CD4-positive, alpha-beta T cell (primary cell): ENCODE measurements around the gene AZU1. TPM values are rescaled to one million over a fixed set of nuclear protein-coding genes. Genes with fewer than 3 reads are reported as not detected.
"Not testable (repeated sequence)": the region's sequence is repeated elsewhere in the genome, so short reads cannot be mapped to it uniquely, and the experiment has no call there.

Source experiments
- ATAC-seq: fragments of 200-7000 bp; cut with Tn5 transposase; one replicate; pipeline ENCODE4 v1.10.0; 2022; ENCODE audit warnings: mild to moderate bottlenecking; ENCODE audit not compliant: poor library complexity
- CTCF ChIA-PET: fragments of 350-600 bp; sonication (Branson Sonifier 250); formaldehyde crosslinking; loops from one replicate; lab custom pipeline; 2021; ENCODE audit warnings: antibody characterized with exemption, inconsistent platforms; lab: Charles Lee
- POLR2A ChIA-PET: fragments of 350-600 bp; sonication (Branson Sonifier 250); formaldehyde crosslinking; loops from one replicate; lab custom pipeline; 2021; ENCODE audit warnings: antibody characterized with exemption, inconsistent platforms; lab: Charles Lee
- DNase-seq, 14 experiments: peaks; one replicate each; pipeline ENCODE4 v3.0.0-alpha.2; 2013 to 2020; ENCODE audit warnings: mixed read lengths in 2 of 14
- H3K27ac ChIP-seq, 2 donors: one replicate each; pipeline versions ENCODE4 v1.5.1 to v1.7.0; 2013; ENCODE audit warnings: low read length in 2 of 2, low read depth in 1 of 2, mild to moderate bottlenecking in 1 of 2
- H3K27me3 ChIP-seq, 2 experiments: 1 replicate in 1 of 2; 2 replicates in 1 of 2; pipeline versions ENCODE4 v1.6.1 to v1.7.0; 2013; ENCODE audit warnings: low read length in 2 of 2, control low read depth in 1 of 2, mild to moderate bottlenecking in 1 of 2, moderate library complexity in 1 of 2; ENCODE audit not compliant: insufficient read depth in 2 of 2, control insufficient read depth in 1 of 2
- H3K36me3 ChIP-seq: one replicate; pipeline ENCODE4 v1.6.1; 2013; ENCODE audit warnings: low read length, control low read depth; ENCODE audit not compliant: insufficient read depth
- H3K4me1 ChIP-seq: one replicate; pipeline ENCODE4 v1.6.1; 2013; ENCODE audit warnings: low read length, control low read depth; ENCODE audit not compliant: insufficient read depth
- H3K4me3 ChIP-seq: one replicate; pipeline ENCODE4 v1.5.1; 2013; ENCODE audit warnings: mild to moderate bottlenecking, low read length, moderate library complexity
- H3K9me3 ChIP-seq, 2 experiments: 1 replicate in 1 of 2; 2 replicates in 1 of 2; pipeline versions ENCODE4 v1.6.1 to v1.7.0; 2013; ENCODE audit warnings: low read length in 2 of 2, mild to moderate bottlenecking in 2 of 2, control low read depth in 1 of 2, moderate library complexity in 1 of 2; ENCODE audit not compliant: control insufficient read depth in 1 of 2, insufficient read depth in 1 of 2
- H3K27ac Mint-ChIP-seq: one replicate; pipeline ENCODE4 v1.8.0; 2020; ENCODE audit warnings: mixed read lengths
- H3K27me3 Mint-ChIP-seq: one replicate; pipeline ENCODE4 v1.8.0; 2021; ENCODE audit warnings: mixed read lengths
- H3K36me3 Mint-ChIP-seq: one replicate; pipeline ENCODE4 v1.8.0; 2021; ENCODE audit warnings: low read depth, mixed read lengths
- H3K4me1 Mint-ChIP-seq: one replicate; pipeline ENCODE4 v1.8.0; 2021; ENCODE audit warnings: low read depth, mixed read lengths
- H3K4me3 Mint-ChIP-seq: one replicate; pipeline ENCODE4 v1.8.0; 2020; ENCODE audit warnings: mild to moderate bottlenecking, mixed read lengths
- H3K9me3 Mint-ChIP-seq: one replicate; pipeline ENCODE4 v1.8.0; 2020; ENCODE audit warnings: mixed read lengths
- intact Hi-C, 2 experiments: fragments of 100-400 bp; cut with DNase I in 1 of 2; cut with micrococcal nuclease in 1 of 2; formaldehyde crosslinking; loops; one replicate each; pipeline versions ENCODE4 v1.15.1 to v1.9.0; 2023 to 2025; cut with DNase I, micrococcal nuclease
- total RNA-seq, 174 experiments: library from RNA in 2 of 174; stranded (reverse) in 2 of 174; gene quantifications; one replicate each; pipeline ENCODE4 v1.2.3 and lab custom pipeline; 2021 to 2026
- TF ChIP-seq, protein P1 (sequence below): fragments of 200-600 bp; IDR thresholded peaks from one replicate; pipeline ENCODE4 v1.8.0; 2022; ENCODE audit warnings: antibody characterized with exemption, mild to moderate bottlenecking

The AZU1 gene
- total RNA-seq, 2 experiments from 2014 or later, result 0.47 to 0.49 TPM

DNA sequence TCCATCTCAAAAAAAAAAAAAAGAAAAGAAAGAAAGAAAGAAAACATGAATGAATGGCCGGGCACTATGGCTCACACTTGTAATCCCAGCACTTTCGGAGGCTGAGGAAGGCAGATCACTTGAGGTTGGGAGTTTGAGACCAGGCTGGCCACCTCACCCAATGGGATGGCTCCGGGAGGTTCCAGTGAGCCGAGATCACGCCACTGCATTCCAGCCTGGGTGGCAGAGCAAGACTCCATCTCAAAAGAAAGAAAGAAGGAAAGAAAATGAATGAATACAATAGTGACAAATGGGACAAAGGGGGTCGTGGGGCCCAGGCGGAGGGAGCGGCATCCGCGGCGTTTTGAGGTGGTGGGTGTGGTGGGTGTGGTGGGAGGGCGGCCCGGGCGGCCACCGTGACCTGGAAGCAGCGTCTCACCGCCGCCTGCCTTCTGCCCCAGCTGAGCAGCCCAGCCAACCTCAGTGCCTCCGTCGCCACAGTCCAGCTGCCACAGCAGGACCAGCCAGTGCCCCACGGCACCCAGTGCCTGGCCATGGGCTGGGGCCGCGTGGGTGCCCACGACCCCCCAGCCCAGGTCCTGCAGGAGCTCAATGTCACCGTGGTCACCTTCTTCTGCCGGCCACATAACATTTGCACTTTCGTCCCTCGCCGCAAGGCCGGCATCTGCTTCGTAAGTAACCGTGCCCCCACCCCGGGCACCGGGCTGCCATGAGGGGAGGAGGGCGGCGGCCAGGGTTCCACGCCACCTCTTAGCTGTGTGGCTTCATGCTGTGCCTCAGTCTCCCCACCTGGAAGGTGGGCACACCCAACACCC is 18.3 kb downstream of the AZU1 start:
- ATAC-seq, result no peak
- intact Hi-C loops, result no loop called here
- Histone ChIP-seq H3K4me1 (peaks cover 14% of the 10 kb centered on the region), H3K9me3 (peaks cover 0 to 4% of the 10 kb centered on the region in 2 experiments), H3K36me3 (no peaks in the 10 kb centered on the region), H3K27me3 (peaks cover 43 to 52% of the 10 kb centered on the region in 2 experiments), H3K27ac (no peak overlapping the region), H3K4me3 (no peak overlapping the region)
- TF ChIP-seq, protein P1, sequence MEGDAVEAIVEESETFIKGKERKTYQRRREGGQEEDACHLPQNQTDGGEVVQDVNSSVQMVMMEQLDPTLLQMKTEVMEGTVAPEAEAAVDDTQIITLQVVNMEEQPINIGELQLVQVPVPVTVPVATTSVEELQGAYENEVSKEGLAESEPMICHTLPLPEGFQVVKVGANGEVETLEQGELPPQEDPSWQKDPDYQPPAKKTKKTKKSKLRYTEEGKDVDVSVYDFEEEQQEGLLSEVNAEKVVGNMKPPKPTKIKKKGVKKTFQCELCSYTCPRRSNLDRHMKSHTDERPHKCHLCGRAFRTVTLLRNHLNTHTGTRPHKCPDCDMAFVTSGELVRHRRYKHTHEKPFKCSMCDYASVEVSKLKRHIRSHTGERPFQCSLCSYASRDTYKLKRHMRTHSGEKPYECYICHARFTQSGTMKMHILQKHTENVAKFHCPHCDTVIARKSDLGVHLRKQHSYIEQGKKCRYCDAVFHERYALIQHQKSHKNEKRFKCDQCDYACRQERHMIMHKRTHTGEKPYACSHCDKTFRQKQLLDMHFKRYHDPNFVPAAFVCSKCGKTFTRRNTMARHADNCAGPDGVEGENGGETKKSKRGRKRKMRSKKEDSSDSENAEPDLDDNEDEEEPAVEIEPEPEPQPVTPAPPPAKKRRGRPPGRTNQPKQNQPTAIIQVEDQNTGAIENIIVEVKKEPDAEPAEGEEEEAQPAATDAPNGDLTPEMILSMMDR, result no peak
- Mint-ChIP-seq H3K36me3 (no peaks in the 10 kb centered on the region), H3K4me3 (no peak overlapping the region), H3K4me1 (no peaks in the 10 kb centered on the region), H3K27me3 (peaks cover 70% of the 10 kb centered on the region), H3K27ac (no peak overlapping the region), H3K9me3 (no peaks in the 10 kb centered on the region)
- DNase-seq, result no peak
- ChIA-PET CTCF (no interaction called here), POLR2A (no interaction called here)

DNA sequence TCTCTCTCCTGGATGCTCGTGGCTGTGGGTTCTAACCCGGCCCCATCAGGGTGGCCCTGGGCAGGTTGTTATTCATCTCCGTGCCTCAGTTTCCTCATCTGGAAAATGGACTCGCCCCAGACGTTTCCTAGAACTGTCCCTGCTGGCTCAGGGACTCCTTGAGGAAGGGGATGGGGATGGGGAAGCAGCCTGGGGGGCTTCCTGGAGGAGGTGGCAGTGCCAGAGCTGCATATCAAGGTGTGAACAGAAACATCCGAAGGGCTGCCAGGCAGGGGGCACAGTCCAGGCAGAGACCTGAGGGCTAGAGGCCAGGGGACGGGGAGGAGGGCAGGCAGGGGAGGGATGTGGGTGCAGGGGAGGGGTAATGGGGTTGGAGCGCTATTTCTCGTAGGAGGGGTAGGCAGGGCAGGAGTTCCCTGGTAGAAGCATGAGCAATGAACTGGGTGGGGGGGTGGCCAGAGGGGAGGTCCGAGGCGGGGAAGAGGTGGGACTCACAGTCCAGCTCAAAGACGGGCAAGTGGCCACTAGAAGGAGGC is 20.8 kb downstream of the AZU1 start:
- POLR2A ChIA-PET, result interaction anchor here (0.6 kb wide), 1 partner anchor 177 kb away, joined by 5 read pairs; no protein-coding TSS in a partner anchor
- ATAC-seq, result no peak
- no peak overlapping the region for H3K4me3 Mint-ChIP-seq
- Histone ChIP-seq H3K9me3 (peaks cover 0 to under 1% of the 10 kb centered on the region in 2 experiments), H3K27me3 (peaks cover 47 to 59% of the 10 kb centered on the region in 2 experiments), H3K4me1 (peaks cover 10% of the 10 kb centered on the region), H3K36me3 (no peaks in the 10 kb centered on the region), H3K4me3 (no peak overlapping the region), H3K27ac (no peak overlapping the region)
- intact Hi-C loops, result no loop called here
- H3K27me3 Mint-ChIP-seq, result peaks cover 58% of the 10 kb centered on the region
- CTCF ChIA-PET, result no interaction called here
- H3K9me3 Mint-ChIP-seq, result no peaks in the 10 kb centered on the region
- DNase-seq, result no peak
- no peaks in the 10 kb centered on the region for H3K36me3 Mint-ChIP-seq
- TF ChIP-seq, protein P1, result no peak
- no peaks in the 10 kb centered on the region for H3K4me1 Mint-ChIP-seq
- H3K27ac Mint-ChIP-seq, result no peak overlapping the region

DNA sequence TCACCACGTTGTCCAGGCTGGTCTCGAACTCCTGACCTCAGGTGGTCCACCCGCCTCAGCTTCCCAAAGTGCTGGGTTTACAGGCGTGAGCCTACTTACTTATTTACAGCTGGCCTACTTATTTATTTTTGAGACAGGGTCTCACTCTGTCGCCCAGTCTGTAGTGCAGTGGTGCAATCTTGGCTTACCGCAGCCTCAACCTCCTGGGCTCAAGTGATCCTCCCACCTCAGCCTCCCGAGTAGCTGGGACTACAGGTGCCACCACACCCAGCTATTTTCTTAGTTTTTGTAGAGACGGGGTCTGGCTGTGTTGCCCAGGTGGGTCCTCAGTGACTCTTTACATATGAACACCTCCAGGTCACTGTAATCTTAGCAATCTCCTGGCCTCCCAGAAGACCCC is 21.6 kb downstream of the AZU1 start:
- H3K27ac Mint-ChIP-seq, H3K4me1 Mint-ChIP-seq, H3K9me3 ChIP-seq, H3K4me3 ChIP-seq, DNase-seq, H3K4me1 ChIP-seq, ATAC-seq, H3K36me3 ChIP-seq, H3K36me3 Mint-ChIP-seq, H3K27ac ChIP-seq, H3K9me3 Mint-ChIP-seq, H3K4me3 Mint-ChIP-seq, CTCF ChIA-PET, intact Hi-C loops: not testable (repeated sequence)
- peaks cover 45 to 54% of the 10 kb centered on the region in 2 experiments for H3K27me3 ChIP-seq
- POLR2A ChIA-PET, result interaction anchor here (0.6 kb wide), 1 partner anchor 178 kb away, joined by 5 read pairs; no protein-coding TSS in a partner anchor
- peaks cover 61% of the 10 kb centered on the region for H3K27me3 Mint-ChIP-seq
